Pulmonary artery endothelial cell (primary cell): ENCODE data around the gene TNNI3K. TPM values are rescaled to one million over a fixed set of nuclear protein-coding genes. Genes with fewer than 3 reads are reported as not detected.

Source experiments
- DNase-seq: peaks from one replicate; pipeline ENCODE4 v3.0.0-alpha.2; 2011; ENCODE audit warnings: low read depth, low spot score
- total RNA-seq: library from RNA; depleted of rRNA; stranded (reverse); fragments of >200 nt; gene quantifications from 2 replicates; pipeline ENCODE4 v1.2.3, GENCODE V29; 2014

Gene TNNI3K
- total RNA-seq, 1 donor from 2014 or later = 0.20 TPM

GRCh38 chr1:74502432-74502831, 267.2 kb downstream of the TNNI3K start:
- DNase-seq = no peak

- DNase-seq = no peak
Measured at GRCh38 chr1:74502858-74503257, 267.7 kb downstream of the TNNI3K start.

GRCh38 chr1:74504125-74504932, 269.1 kb downstream of the TNNI3K start:
- no peak for DNase-seq

- no peak for DNase-seq
Measured at GRCh38 chr1:74504933-74505512, 269.8 kb downstream of the TNNI3K start.

GRCh38 chr1:74505928-74506710, 270.9 kb downstream of the TNNI3K start:
- DNase-seq = no peak

GRCh38 chr1:74508449-74508848, 273.3 kb downstream of the TNNI3K start:
- no peak for DNase-seq

GRCh38 chr1:74512170-74512915, 277.2 kb downstream of the TNNI3K start, which contains the start of gene LRRC53:
LRRC53 (minus strand) TSS chr1:74512611; CDS start chr1:74483349, 29,262 bp downstream.
- no peak for DNase-seq

GRCh38 chr1:74513411-74514300, 278.5 kb downstream of the TNNI3K start:
- DNase-seq = no peak

GRCh38 chr1:74517599-74518051, 282.4 kb downstream of the TNNI3K start:
- DNase-seq = no peak

GRCh38 chr1:74522148-74522547, 287.0 kb downstream of the TNNI3K start:
- DNase-seq = no peak

GRCh38 chr1:74523873-74524480, 288.8 kb downstream of the TNNI3K start:
- no peak for DNase-seq

- DNase-seq = no peak
Measured at GRCh38 chr1:74526708-74527107, 291.5 kb downstream of the TNNI3K start.

- no peak for DNase-seq
Measured at GRCh38 chr1:74528123-74528522, 292.9 kb downstream of the TNNI3K start.

GRCh38 chr1:74530892-74531291, 295.7 kb downstream of the TNNI3K start:
- DNase-seq = no peak

- no peak for DNase-seq
Measured at GRCh38 chr1:74531796-74532195, 296.6 kb downstream of the TNNI3K start.

- DNase-seq = no peak
Measured at GRCh38 chr1:74534241-74534640, 299.1 kb downstream of the TNNI3K start.

- DNase-seq = no peak
Measured at GRCh38 chr1:74545821-74546220, 310.6 kb downstream of the TNNI3K start.

- DNase-seq = no peak
Measured at GRCh38 chr1:74548961-74549750, 314.0 kb downstream of the TNNI3K start.

GRCh38 chr1:74549932-74550331, 314.7 kb downstream of the TNNI3K start:
- no peak for DNase-seq
